Ascending aorta (tissue), 2 donors: ENCODE results near the gene SBK2. TPM values are rescaled to one million over a fixed set of nuclear protein-coding genes. Genes with fewer than 3 reads are reported as not detected.

ENCODE experiments used
- DNase-seq, 2 donors: peaks; one replicate each; pipeline ENCODE4 v3.0.0-alpha.2; 2019; ENCODE audit warnings: low spot score in 2 of 2
- H3K27ac ChIP-seq, 2 donors: fragments of 200-600 bp; sonication (generic); one replicate each; pipeline ENCODE4 v1.5.1; 2016 to 2017; ENCODE audit warnings: mild to moderate bottlenecking in 1 of 2
- H3K27me3 ChIP-seq: fragments of 200-600 bp; sonication (generic); one replicate; pipeline ENCODE4 v1.5.1; 2017
- H3K36me3 ChIP-seq, 2 donors: fragments of 200-600 bp; sonication (generic); one replicate each; pipeline ENCODE4 v1.5.1; 2016
- H3K4me1 ChIP-seq, 2 donors: fragments of 200-600 bp; sonication (generic); one replicate each; pipeline ENCODE4 v1.5.1; 2016 to 2017; ENCODE audit warnings: mild to moderate bottlenecking in 1 of 2
- H3K4me3 ChIP-seq, 2 donors: fragments of 200-600 bp; sonication (generic); one replicate each; pipeline ENCODE4 v1.5.1; 2016 to 2017; ENCODE audit warnings: mild to moderate bottlenecking in 1 of 2
- H3K9me3 ChIP-seq, 2 donors: fragments of 200-600 bp; sonication (generic); one replicate each; pipeline ENCODE4 v1.5.1; 2016
- intact Hi-C: fragments of 100-400 bp; cut with DNase I; formaldehyde crosslinking; loops from one replicate; pipeline ENCODE4 v1.15.1; 2023
- total RNA-seq: library from RNA; depleted of rRNA; stranded (reverse); fragments of >200 nt; gene quantifications from one replicate; pipeline ENCODE4 v1.1.0, GENCODE V29; 2016
- TF ChIP-seq, protein P1 (sequence below), 3 experiments: fragments of 200-600 bp in 2 of 3; fragments of 450-650 bp in 1 of 3; sonication (generic) in 2 of 3; IDR thresholded peaks; one replicate each; pipeline ENCODE4 v1.5.1; 2016 to 2019; ENCODE audit warnings: antibody characterized with exemption in 3 of 3, mild to moderate bottlenecking in 1 of 3, moderate library complexity in 1 of 3

SBK2 gene
- total RNA-seq, 1 donor from 2014 or later = not detected

DNA sequence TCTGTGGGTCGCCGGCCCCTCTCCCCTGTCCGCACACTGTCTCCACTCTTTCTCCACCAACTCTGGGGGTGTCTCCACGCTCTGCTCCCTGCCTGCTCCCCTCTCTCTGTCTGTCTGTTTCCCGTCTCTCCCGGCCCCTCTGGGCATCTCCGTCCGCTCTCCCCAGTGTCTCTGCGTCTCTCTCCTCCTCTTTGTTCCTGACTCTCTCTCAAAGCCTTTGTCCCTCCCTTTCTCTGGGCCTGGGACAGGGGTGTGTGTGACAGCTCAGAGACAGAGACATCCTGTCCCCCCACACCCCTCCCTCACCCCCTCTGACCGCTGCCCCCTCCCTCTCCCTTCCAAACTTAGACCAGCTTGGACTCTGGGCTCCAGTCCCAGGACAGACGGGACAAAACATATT lies 9.1 kb upstream of the SBK2 start:
- TF ChIP-seq, protein P1, sequence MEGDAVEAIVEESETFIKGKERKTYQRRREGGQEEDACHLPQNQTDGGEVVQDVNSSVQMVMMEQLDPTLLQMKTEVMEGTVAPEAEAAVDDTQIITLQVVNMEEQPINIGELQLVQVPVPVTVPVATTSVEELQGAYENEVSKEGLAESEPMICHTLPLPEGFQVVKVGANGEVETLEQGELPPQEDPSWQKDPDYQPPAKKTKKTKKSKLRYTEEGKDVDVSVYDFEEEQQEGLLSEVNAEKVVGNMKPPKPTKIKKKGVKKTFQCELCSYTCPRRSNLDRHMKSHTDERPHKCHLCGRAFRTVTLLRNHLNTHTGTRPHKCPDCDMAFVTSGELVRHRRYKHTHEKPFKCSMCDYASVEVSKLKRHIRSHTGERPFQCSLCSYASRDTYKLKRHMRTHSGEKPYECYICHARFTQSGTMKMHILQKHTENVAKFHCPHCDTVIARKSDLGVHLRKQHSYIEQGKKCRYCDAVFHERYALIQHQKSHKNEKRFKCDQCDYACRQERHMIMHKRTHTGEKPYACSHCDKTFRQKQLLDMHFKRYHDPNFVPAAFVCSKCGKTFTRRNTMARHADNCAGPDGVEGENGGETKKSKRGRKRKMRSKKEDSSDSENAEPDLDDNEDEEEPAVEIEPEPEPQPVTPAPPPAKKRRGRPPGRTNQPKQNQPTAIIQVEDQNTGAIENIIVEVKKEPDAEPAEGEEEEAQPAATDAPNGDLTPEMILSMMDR (IDR thresholded peaks at IDR 0.05) = no peak
- Histone ChIP-seq H3K4me1 (peaks cover 5 to 33% of the 10 kb centered on the region in 2 donors), H3K9me3 (no peaks in the 10 kb centered on the region), H3K27me3 (no peaks in the 10 kb centered on the region), H3K27ac (peak overlapping the region; percentile 16 to 61), H3K36me3 (no peaks in the 10 kb centered on the region), H3K4me3 (no peak overlapping the region)
- intact Hi-C loops = loop anchor here (2.0 kb wide), 1 partner anchor 53 kb away; the partner anchor contains the start of gene FIZ1
- no peak for DNase-seq

DNA sequence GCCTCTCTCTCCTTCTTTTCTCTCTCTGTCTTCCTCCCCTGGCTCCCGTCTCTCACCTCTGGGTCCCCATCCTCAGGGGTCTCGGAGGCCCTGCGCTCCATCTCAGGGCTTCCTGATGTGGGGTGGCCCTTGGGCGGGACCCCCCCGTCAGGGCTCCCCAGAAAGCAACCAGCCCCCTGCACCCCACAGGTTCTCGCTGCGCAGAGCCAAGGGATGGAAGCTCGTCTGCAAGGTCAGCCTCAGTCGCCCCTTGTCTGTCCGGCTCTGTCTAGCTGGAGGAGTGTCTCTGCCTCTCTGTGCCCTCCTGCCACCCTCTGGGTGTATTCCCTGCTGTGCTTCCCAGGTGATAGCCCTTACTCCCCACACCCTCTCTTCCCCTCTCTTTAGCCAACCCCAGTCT lies 8.5 kb upstream of the SBK2 start, which contains the start of gene SBK3:
SBK3 (minus strand) TSS at position 101 of the 400 bp plus-strand sequence; CDS start at position 101, 0 bp downstream.
- H3K27ac ChIP-seq = peak within 1 kb of the TSS; percentile 16 to 61
- H3K36me3 ChIP-seq = no peaks in the 10 kb centered on the region
- H3K9me3 ChIP-seq = no peaks in the 10 kb centered on the region
- no peaks in the 10 kb centered on the region for H3K27me3 ChIP-seq
- H3K4me1 ChIP-seq = peaks cover 5 to 33% of the 10 kb centered on the region in 2 donors
- DNase-seq = no peak
- intact Hi-C loops = no loop called here
- H3K4me3 ChIP-seq = no peak within 1 kb of the TSS
- TF ChIP-seq, protein P1 (IDR thresholded peaks at IDR 0.05) = no peak

DNA sequence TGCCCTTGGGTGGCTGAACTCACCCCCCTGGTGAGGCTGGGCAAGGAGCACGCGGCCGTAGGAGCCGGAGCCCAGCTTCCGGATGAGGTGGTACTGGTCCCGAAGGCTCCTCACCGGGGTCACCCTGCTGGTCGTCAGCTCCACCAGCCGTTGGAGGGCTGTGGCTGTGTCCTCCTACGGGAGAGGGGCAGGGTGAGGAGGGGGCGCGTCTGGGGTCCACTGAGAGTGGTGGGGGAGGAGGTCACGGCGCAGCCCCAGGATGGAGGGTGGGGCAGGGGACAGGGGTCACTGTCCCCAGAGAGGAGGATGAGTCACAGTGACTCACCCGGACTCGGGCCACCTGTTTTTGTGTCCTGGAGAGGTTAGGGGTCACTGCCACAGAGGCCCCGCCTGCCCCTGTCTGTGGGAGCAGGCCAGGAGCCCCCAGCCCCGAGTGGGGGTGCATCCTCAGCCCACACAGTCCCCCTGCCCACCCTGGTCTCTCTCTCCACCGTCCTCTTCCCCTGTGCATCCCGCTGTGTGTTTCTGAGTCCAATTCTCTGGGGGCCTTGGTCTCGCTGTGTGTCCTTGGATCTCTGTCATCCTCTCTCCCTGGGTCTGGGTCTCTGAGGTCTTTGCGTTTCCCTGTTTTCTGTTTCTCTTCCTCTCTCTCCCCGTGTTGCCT lies 8.0 kb upstream of the SBK2 start:
- no peak overlapping the region for H3K27ac ChIP-seq
- H3K9me3 ChIP-seq = no peaks in the 10 kb centered on the region
- intact Hi-C loops = no loop called here
- TF ChIP-seq, protein P1 (IDR thresholded peaks at IDR 0.05) = no peak
- H3K4me1 ChIP-seq = peaks cover 4 to 29% of the 10 kb centered on the region in 2 donors
- H3K36me3 ChIP-seq = no peaks in the 10 kb centered on the region
- H3K4me3 ChIP-seq = no peak overlapping the region
- H3K27me3 ChIP-seq = no peaks in the 10 kb centered on the region
- no peak for DNase-seq

DNA sequence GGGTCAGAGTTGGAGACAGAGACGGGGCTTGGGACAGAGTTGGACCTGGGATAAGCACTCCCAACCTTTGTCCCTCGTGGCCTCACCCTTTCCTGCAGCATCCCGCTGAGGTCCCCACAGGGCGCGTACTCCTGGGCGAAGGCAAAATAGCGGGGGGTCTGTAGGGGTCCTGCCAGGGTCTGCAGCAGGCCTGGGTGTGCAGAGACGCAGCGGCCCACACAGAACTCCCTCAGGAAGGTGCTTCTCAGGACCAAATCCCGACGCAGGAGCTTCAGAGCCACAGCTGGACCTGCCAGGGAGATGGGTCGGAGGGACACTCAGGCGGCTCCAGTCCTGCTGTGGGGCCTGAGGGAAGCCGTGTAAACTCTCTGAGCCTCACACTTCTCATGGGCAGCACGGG lies 7.1 kb upstream of the SBK2 start:
- H3K4me1 ChIP-seq = peaks cover 0 to 24% of the 10 kb centered on the region in 2 donors
- H3K27ac ChIP-seq = no peak overlapping the region
- H3K36me3 ChIP-seq = no peaks in the 10 kb centered on the region
- no peaks in the 10 kb centered on the region for H3K27me3 ChIP-seq
- TF ChIP-seq, protein P1 (IDR thresholded peaks at IDR 0.05) = no peak
- no peaks in the 10 kb centered on the region for H3K9me3 ChIP-seq
- intact Hi-C loops = no loop called here
- DNase-seq = no peak
- no peak overlapping the region for H3K4me3 ChIP-seq

DNA sequence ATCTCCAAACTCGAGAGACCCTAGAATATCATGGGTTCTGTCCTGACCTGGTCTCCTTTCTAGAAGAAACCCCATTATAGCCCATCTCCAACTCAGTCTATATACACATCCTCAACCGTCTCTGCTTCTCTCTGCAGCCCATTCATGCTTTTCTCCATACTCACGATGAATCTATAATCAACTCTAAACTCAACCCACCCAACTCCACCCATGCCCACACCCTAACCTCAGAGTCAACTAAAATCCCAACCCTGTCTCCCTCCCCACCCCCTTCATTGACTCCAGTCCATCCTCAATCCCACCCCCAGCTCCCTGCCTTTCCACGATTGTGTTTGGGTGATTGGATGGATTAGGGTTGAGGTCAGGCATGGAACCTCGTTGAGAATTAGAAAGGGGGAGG lies 6.6 kb upstream of the SBK2 start:
- intact Hi-C loops = no loop called here
- no peak overlapping the region for H3K4me3 ChIP-seq
- peaks cover 0 to 20% of the 10 kb centered on the region in 2 donors for H3K4me1 ChIP-seq
- no peaks in the 10 kb centered on the region for H3K27me3 ChIP-seq
- TF ChIP-seq, protein P1 (IDR thresholded peaks at IDR 0.05) = no peak
- no peak for DNase-seq
- H3K9me3 ChIP-seq = no peaks in the 10 kb centered on the region
- no peak overlapping the region for H3K27ac ChIP-seq
- no peaks in the 10 kb centered on the region for H3K36me3 ChIP-seq
